ENCODE measurements around the gene PLXNA2. TPM values are rescaled to one million over a fixed set of nuclear protein-coding genes. Genes with fewer than 3 reads are reported as not detected.

The PLXNA2 gene
- total and polyA plus RNA-seq, 7 experiments from 2014 or later: 0.70 to 5.4 (median 1.4) TPM; not detected in 2

DNA sequence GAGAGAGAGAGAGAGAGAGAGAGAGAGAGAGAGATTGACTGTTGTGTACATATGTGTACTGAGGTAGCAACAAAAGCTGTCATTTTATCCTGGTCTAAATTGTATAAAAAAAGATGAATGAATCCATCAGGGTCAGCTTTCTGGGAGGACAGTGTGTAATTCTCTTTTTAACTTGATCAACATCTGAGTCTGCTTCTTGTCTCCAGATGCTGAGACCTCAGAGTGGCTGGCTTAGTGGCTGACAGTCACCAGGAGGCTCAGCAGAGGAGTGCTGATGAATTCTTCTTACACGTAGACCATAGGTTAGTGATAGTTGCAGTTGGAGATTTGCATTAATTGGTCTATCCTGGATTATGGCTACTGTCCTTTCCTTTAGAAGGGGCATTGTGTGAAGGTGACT, 28.5 kb upstream of the PLXNA2 start:
- no peaks in the 10 kb centered on the region for H3K9me3 Mint-ChIP-seq
- H3K27me3 Mint-ChIP-seq: peaks cover 35 to 76% (median 66%) of the 10 kb centered on the region in 5 donors
- no peak overlapping the region for H3K4me3 Mint-ChIP-seq
- Histone ChIP-seq H3K4me1 (ENCODE audit: control insufficient read depth in 2 of 2, insufficient read depth in 2 of 2, low read length in 2 of 2) (no peaks in the 10 kb centered on the region), H3K27me3 (ENCODE audit: control insufficient read depth in 2 of 2, insufficient read depth in 2 of 2, low read length in 2 of 2) (no peaks in the 10 kb centered on the region), H3K27ac (ENCODE audit: low read depth, low read length) (no peak overlapping the region), H3K4me3 (ENCODE audit: low read length) (no peak overlapping the region), H3K9me3 (ENCODE audit: control insufficient read depth in 2 of 3, low read length in 3 of 3) (no peaks in the 10 kb centered on the region), H3K36me3 (ENCODE audit: control insufficient read depth in 2 of 3, insufficient read depth in 3 of 3, low read length in 3 of 3) (no peaks in the 10 kb centered on the region)
- H3K27ac Mint-ChIP-seq: no peak overlapping the region
- H3K4me1 Mint-ChIP-seq: no peaks in the 10 kb centered on the region
- H3K36me3 Mint-ChIP-seq: no peaks in the 10 kb centered on the region
- ChIA-PET POLR2A (no interaction called here), CTCF (no interaction called here)
- ATAC-seq (no peak), DNase-seq (no peak)
- intact Hi-C loops (cut with micrococcal nuclease): no loop called here

DNA sequence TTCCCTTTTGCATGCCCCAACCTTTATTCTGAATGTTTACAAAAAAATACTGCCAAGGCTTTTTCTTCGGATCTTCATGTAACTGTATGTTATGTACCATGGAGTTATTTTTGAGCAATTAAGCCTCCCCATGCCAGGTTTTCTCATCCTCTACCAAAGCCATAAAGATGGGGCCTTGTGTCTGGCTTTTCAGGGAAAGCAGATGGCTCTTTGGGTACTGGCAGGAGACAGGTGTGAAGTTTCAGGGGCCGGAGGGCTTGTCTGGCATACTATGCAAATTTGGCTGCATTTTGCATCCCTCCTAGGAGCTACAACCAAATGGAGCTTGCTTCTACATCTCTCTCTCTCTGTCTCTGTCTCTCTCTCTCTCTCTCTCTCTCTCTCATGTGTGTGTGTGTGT, 28.1 kb upstream of the PLXNA2 start:
- Mint-ChIP-seq H3K27me3 (peaks cover 35 to 76% (median 65%) of the 10 kb centered on the region in 5 donors), H3K9me3 (no peaks in the 10 kb centered on the region), H3K27ac (no peak overlapping the region), H3K36me3 (no peaks in the 10 kb centered on the region), H3K4me3 (no peak overlapping the region), H3K4me1 (no peaks in the 10 kb centered on the region)
- no peaks in the 10 kb centered on the region for H3K4me1 ChIP-seq (ENCODE audit: control insufficient read depth in 2 of 2, insufficient read depth in 2 of 2, low read length in 2 of 2)
- no peak overlapping the region for H3K27ac ChIP-seq (ENCODE audit: low read depth, low read length)
- no peak overlapping the region for H3K4me3 ChIP-seq (ENCODE audit: low read length)
- H3K9me3 ChIP-seq (ENCODE audit: control insufficient read depth in 2 of 3, low read length in 3 of 3): no peaks in the 10 kb centered on the region
- ChIA-PET CTCF (no interaction called here), POLR2A (no interaction called here)
- ATAC-seq: no peak
- intact Hi-C loops (cut with micrococcal nuclease): no loop called here
- no peaks in the 10 kb centered on the region for H3K27me3 ChIP-seq (ENCODE audit: control insufficient read depth in 2 of 2, insufficient read depth in 2 of 2, low read length in 2 of 2)
- DNase-seq: no peak
- H3K36me3 ChIP-seq (ENCODE audit: control insufficient read depth in 2 of 3, insufficient read depth in 3 of 3, low read length in 3 of 3): no peaks in the 10 kb centered on the region

DNA sequence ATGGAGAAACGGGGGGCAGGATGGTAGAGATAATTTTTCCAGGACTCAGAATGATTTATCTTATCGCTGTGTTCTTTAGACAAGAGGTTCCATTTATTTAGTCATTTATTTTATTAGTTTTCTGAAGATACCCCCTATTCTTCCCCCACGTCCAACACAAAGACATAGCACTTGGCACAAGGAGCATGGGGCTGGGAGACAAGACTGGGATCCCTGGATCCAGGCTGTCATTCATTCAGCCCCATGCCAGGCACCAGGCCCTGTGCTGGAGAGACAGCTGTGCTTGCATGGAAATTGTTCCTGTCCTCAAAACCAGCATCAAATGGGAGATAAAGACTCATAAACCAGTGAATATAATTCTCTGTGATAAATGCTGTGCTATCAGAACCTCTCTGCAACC, 27.1 kb upstream of the PLXNA2 start:
- no peaks in the 10 kb centered on the region for H3K27me3 ChIP-seq (ENCODE audit: control insufficient read depth in 2 of 2, insufficient read depth in 2 of 2, low read length in 2 of 2)
- intact Hi-C loops (cut with micrococcal nuclease): no loop called here
- H3K27ac Mint-ChIP-seq: no peak overlapping the region
- ChIA-PET POLR2A (no interaction called here), CTCF (no interaction called here)
- H3K4me3 ChIP-seq (ENCODE audit: low read length): no peak overlapping the region
- no peaks in the 10 kb centered on the region for H3K36me3 ChIP-seq (ENCODE audit: control insufficient read depth in 2 of 3, insufficient read depth in 3 of 3, low read length in 3 of 3)
- H3K9me3 Mint-ChIP-seq: no peaks in the 10 kb centered on the region
- H3K9me3 ChIP-seq (ENCODE audit: control insufficient read depth in 2 of 3, low read length in 3 of 3): no peaks in the 10 kb centered on the region
- H3K27ac ChIP-seq (ENCODE audit: low read depth, low read length): no peak overlapping the region
- DNase-seq (no peak), ATAC-seq (no peak)
- peaks cover 0 to 7% (median 0%) of the 10 kb centered on the region in 5 donors for H3K36me3 Mint-ChIP-seq
- no peaks in the 10 kb centered on the region for H3K4me1 ChIP-seq (ENCODE audit: control insufficient read depth in 2 of 2, insufficient read depth in 2 of 2, low read length in 2 of 2)
- no peaks in the 10 kb centered on the region for H3K4me1 Mint-ChIP-seq
- peaks cover 30 to 76% (median 68%) of the 10 kb centered on the region in 5 donors for H3K27me3 Mint-ChIP-seq
- H3K4me3 Mint-ChIP-seq: no peak overlapping the region

DNA sequence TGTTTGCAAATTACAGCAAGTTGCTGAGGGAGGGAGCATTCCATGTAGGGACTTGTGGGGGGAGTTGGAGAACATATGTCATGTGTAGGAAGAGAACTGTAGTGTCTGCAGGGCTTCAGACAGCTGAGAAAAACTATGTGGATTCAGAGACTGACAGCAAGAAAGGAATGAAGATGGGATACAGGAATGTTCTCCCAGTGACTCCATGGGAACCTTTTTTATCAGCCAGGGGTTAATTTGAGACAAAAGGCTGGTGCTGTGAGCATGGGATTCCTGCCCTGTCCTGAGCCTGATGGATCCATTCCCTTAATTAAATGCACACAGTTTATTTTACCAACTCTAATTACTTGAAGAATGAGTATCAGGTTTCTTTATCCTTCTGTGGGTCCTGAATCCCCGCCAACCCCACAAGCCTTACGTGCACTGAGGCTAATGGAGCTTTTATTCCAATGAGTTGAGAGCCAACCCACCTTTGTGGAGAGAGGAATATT, 26.5 kb upstream of the PLXNA2 start:
- no peaks in the 10 kb centered on the region for H3K9me3 Mint-ChIP-seq
- H3K4me1 Mint-ChIP-seq: no peaks in the 10 kb centered on the region
- Histone ChIP-seq H3K4me1 (ENCODE audit: control insufficient read depth in 2 of 2, insufficient read depth in 2 of 2, low read length in 2 of 2) (no peaks in the 10 kb centered on the region), H3K36me3 (ENCODE audit: control insufficient read depth in 2 of 3, insufficient read depth in 3 of 3, low read length in 3 of 3) (no peaks in the 10 kb centered on the region), H3K9me3 (ENCODE audit: control insufficient read depth in 2 of 3, low read length in 3 of 3) (no peaks in the 10 kb centered on the region), H3K27me3 (ENCODE audit: control insufficient read depth in 2 of 2, insufficient read depth in 2 of 2, low read length in 2 of 2) (no peaks in the 10 kb centered on the region), H3K4me3 (ENCODE audit: low read length) (no peak overlapping the region), H3K27ac (ENCODE audit: low read depth, low read length) (no peak overlapping the region)
- ChIA-PET CTCF (no interaction called here), POLR2A (no interaction called here)
- peaks cover 0 to 7% (median 0%) of the 10 kb centered on the region in 5 donors for H3K36me3 Mint-ChIP-seq
- H3K27me3 Mint-ChIP-seq: peaks cover 28 to 76% (median 65%) of the 10 kb centered on the region in 5 donors
- no peak for DNase-seq
- no peak overlapping the region for H3K27ac Mint-ChIP-seq
- ATAC-seq: no peak
- intact Hi-C loops (cut with micrococcal nuclease): no loop called here
- H3K4me3 Mint-ChIP-seq: no peak overlapping the region

DNA sequence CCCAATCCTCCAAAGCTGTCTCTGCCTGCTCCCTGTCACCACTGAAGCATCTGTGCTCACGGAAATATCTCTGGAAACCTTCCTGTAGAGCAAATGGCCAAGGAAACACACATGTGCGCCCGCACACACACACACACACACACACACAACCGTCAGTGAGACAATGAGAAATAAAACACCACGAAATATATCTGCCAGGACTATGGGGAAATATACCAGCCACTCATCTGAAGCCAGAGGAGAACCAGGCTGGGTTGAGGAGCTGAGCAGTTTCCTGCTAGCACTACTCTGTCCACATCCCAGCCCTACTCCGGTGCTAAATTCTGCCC, 25.1 kb upstream of the PLXNA2 start:
- H3K4me3 Mint-ChIP-seq: no peak overlapping the region
- H3K4me3 ChIP-seq (ENCODE audit: low read length): no peak overlapping the region
- peaks cover 0 to 2% of the 10 kb centered on the region in 2 donors for H3K27me3 ChIP-seq (ENCODE audit: control insufficient read depth in 2 of 2, insufficient read depth in 2 of 2, low read length in 2 of 2)
- H3K27ac Mint-ChIP-seq: no peak overlapping the region
- no peak overlapping the region for H3K27ac ChIP-seq (ENCODE audit: low read depth, low read length)
- peaks cover 33 to 66% (median 62%) of the 10 kb centered on the region in 5 donors for H3K27me3 Mint-ChIP-seq
- peaks cover 0 to 1% (median 0%) of the 10 kb centered on the region in 11 donors for H3K9me3 Mint-ChIP-seq
- H3K36me3 Mint-ChIP-seq: peaks cover 0 to 7% (median 0%) of the 10 kb centered on the region in 5 donors
- ChIA-PET POLR2A (no interaction called here), CTCF (no interaction called here)
- no peaks in the 10 kb centered on the region for H3K4me1 Mint-ChIP-seq
- DNase-seq (no peak), ATAC-seq (no peak)
- no peaks in the 10 kb centered on the region for H3K36me3 ChIP-seq (ENCODE audit: control insufficient read depth in 2 of 3, insufficient read depth in 3 of 3, low read length in 3 of 3)
- H3K9me3 ChIP-seq (ENCODE audit: control insufficient read depth in 2 of 3, low read length in 3 of 3): no peaks in the 10 kb centered on the region
- intact Hi-C loops (cut with micrococcal nuclease): no loop called here
- no peaks in the 10 kb centered on the region for H3K4me1 ChIP-seq (ENCODE audit: control insufficient read depth in 2 of 2, insufficient read depth in 2 of 2, low read length in 2 of 2)

DNA sequence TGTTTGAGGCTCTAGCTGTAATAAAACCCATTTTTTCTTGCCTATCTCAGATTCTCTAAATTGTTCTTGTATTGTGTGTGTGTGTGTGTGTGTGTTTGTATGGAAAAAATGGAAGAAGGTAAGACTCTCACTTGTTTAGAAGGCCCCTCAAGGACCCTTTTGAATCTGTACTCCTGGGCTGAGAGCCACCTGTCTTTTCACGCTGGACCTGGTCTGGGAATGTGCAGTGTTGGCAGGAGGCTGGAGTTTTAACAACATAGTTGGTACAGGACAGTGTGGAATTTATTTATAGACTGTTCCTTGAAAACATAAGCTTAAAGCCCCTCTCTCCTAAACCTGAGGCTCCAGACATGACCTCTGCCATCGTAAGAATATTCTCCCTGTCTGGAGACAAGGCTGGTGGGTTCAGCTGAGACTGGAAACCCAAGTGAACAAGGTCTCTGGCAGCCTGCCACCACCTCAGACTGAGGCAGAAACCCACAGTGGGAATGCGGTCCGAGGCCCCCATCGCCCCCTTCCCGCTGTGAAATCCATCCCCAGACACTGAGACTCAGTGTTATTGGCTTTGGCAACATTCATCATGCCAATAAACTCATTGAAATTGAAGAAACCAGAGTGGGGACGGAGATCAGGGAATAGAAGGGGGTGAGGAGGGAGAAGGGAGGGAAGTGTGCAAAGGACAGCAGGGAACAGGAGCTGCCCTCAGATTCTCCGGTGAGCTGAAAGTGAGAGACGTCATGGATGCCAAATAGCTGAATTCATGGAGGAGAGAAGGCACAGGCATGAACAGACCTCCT, 24.6 kb upstream of the PLXNA2 start:
- H3K4me1 ChIP-seq (ENCODE audit: control insufficient read depth in 2 of 2, insufficient read depth in 2 of 2, low read length in 2 of 2): no peaks in the 10 kb centered on the region
- no peak overlapping the region for H3K27ac ChIP-seq (ENCODE audit: low read depth, low read length)
- no peaks in the 10 kb centered on the region for H3K36me3 ChIP-seq (ENCODE audit: control insufficient read depth in 2 of 3, insufficient read depth in 3 of 3, low read length in 3 of 3)
- H3K4me3 ChIP-seq (ENCODE audit: low read length): no peak overlapping the region
- DNase-seq: no peak
- peaks cover 0 to 7% (median 0%) of the 10 kb centered on the region in 5 donors for H3K36me3 Mint-ChIP-seq
- H3K27me3 Mint-ChIP-seq: peaks cover 33 to 67% (median 64%) of the 10 kb centered on the region in 5 donors
- ATAC-seq: no peak
- H3K27me3 ChIP-seq (ENCODE audit: control insufficient read depth in 2 of 2, insufficient read depth in 2 of 2, low read length in 2 of 2): peaks cover 0 to 2% of the 10 kb centered on the region in 2 donors
- CTCF ChIA-PET: no interaction called here
- POLR2A ChIA-PET: no interaction called here
- intact Hi-C loops (cut with micrococcal nuclease): no loop called here
- no peak overlapping the region for H3K27ac Mint-ChIP-seq
- no peaks in the 10 kb centered on the region for H3K4me1 Mint-ChIP-seq
- H3K4me3 Mint-ChIP-seq: no peak overlapping the region
- no peaks in the 10 kb centered on the region for H3K9me3 ChIP-seq (ENCODE audit: control insufficient read depth in 2 of 3, low read length in 3 of 3)
- peaks cover 0 to 1% (median 0%) of the 10 kb centered on the region in 11 donors for H3K9me3 Mint-ChIP-seq

DNA sequence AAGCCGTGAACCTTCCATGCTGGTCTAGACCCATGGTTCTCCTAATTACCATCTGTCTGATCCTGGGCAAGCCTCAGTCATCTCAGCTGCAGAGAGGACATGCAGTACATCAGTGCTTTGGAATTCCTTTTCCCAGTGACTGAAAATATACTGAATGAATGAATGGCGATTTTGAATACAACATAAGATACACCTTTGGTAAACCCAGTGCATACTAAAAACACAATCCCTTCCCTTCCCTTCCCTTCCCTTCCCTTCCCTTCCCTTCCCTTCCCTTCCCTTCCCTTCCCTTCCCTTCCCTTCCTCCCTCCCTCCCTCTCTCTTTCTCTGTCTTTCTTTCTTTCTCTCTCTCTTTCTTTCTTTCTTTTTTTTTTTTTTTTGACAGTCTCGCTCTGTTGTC, 21.3 kb upstream of the PLXNA2 start:
- peaks cover 0 to 7% (median 0%) of the 10 kb centered on the region in 5 donors for H3K36me3 Mint-ChIP-seq
- intact Hi-C loops (cut with micrococcal nuclease): no loop called here

More for the DNA sequence above, 21.3 kb upstream of the PLXNA2 start:
- no peaks in the 10 kb centered on the region for H3K36me3 ChIP-seq (ENCODE audit: control insufficient read depth in 2 of 3, insufficient read depth in 3 of 3, low read length in 3 of 3)
- H3K4me1 ChIP-seq (ENCODE audit: control insufficient read depth in 2 of 2, insufficient read depth in 2 of 2, low read length in 2 of 2): no peaks in the 10 kb centered on the region
- H3K4me1 Mint-ChIP-seq: no peaks in the 10 kb centered on the region
- no peak overlapping the region for H3K4me3 ChIP-seq (ENCODE audit: low read length)
- H3K27me3 ChIP-seq (ENCODE audit: control insufficient read depth in 2 of 2, insufficient read depth in 2 of 2, low read length in 2 of 2): peaks cover 0 to 2% of the 10 kb centered on the region in 2 donors
- no peak overlapping the region for H3K27ac Mint-ChIP-seq
- H3K27me3 Mint-ChIP-seq: peaks cover 33 to 63% (median 61%) of the 10 kb centered on the region in 5 donors
- POLR2A ChIA-PET: no interaction called here
- no peaks in the 10 kb centered on the region for H3K9me3 ChIP-seq (ENCODE audit: control insufficient read depth in 2 of 3, low read length in 3 of 3)
- no peak overlapping the region for H3K4me3 Mint-ChIP-seq
- H3K9me3 Mint-ChIP-seq: peaks cover 0 to 5% (median 0%) of the 10 kb centered on the region in 11 donors
- no peak for DNase-seq
- CTCF ChIA-PET: no interaction called here
- no peak for ATAC-seq
- no peak overlapping the region for H3K27ac ChIP-seq (ENCODE audit: low read depth, low read length)

All from naive thymus-derived CD4-positive, alpha-beta T cell (primary cell).